GM12878 (cell line): ENCODE measurements around the gene IGF2R. TPM values are rescaled to one million over a fixed set of nuclear protein-coding genes. Genes with fewer than 3 reads are reported as not detected.

Experiments
- BMI1 ChIP-seq: fragments of 450-650 bp; IDR thresholded peaks from 2 replicates; pipeline ENCODE4 v1.6.1; 2016; ENCODE audit warnings: mild to moderate bottlenecking, moderate library complexity, borderline replicate concordance
- CREB1 ChIP-seq: IDR thresholded peaks from 2 replicates; pipeline ENCODE4 v1.6.1; 2012; ENCODE audit warnings: low read depth, mild to moderate bottlenecking, inconsistent platforms
- E2F8 ChIP-seq: fragments of 450-650 bp; IDR thresholded peaks from 2 replicates; pipeline ENCODE4 v1.6.1; 2018; ENCODE audit warnings: mild to moderate bottlenecking, low read depth, moderate library complexity; ENCODE audit not compliant: partially characterized antibody
- IKZF2 ChIP-seq, 2 experiments: fragments of 450-650 bp; IDR thresholded peaks; 2 replicates each; pipeline ENCODE4 v1.6.1; 2017; ENCODE audit warnings: mild to moderate bottlenecking in 2 of 2, moderate library complexity in 2 of 2
- MAX ChIP-seq: IDR thresholded peaks from 2 replicates; pipeline ENCODE4 v1.6.1; 2012; ENCODE audit warnings: low read depth, low read length, improper control_type of control experiment
- MEF2B ChIP-seq: fragments of 450-650 bp; IDR thresholded peaks from 2 replicates; pipeline ENCODE4 v1.6.1; 2018; ENCODE audit warnings: mild to moderate bottlenecking, moderate library complexity; ENCODE audit not compliant: partially characterized antibody, poor library complexity, severe bottlenecking
- PBX3 ChIP-seq: IDR thresholded peaks from 2 replicates; pipeline ENCODE4 v1.6.1; 2011; ENCODE audit warnings: mild to moderate bottlenecking, low read depth, low read length, moderate library complexity; ENCODE audit not compliant: insufficient replicate concordance
- SIN3A ChIP-seq: IDR thresholded peaks from 2 replicates; pipeline ENCODE4 v1.6.1; 2012; ENCODE audit warnings: low read depth, low read length, improper control_type of control experiment
- SMC3 ChIP-seq: IDR thresholded peaks from 2 replicates; pipeline ENCODE4 v1.6.1; 2011; ENCODE audit warnings: low read length, improper control_type of control experiment, borderline replicate concordance
- SRF ChIP-seq, 2 experiments: IDR thresholded peaks; 2 replicates each; pipeline ENCODE4 v1.6.1; 2011; ENCODE audit warnings: low read depth in 2 of 2, low read length in 2 of 2, mild to moderate bottlenecking in 1 of 2, moderate library complexity in 1 of 2
- TCF12 ChIP-seq: IDR thresholded peaks from 2 replicates; pipeline ENCODE4 v1.6.1; 2011; ENCODE audit warnings: low read depth, mild to moderate bottlenecking, low read length
- ZBTB40 ChIP-seq: fragments of 450-650 bp; IDR thresholded peaks from 2 replicates; pipeline ENCODE4 v1.6.1; 2016; ENCODE audit warnings: mild to moderate bottlenecking, moderate library complexity, borderline replicate concordance
- polyA plus RNA-seq, 11 experiments: library from polyadenylated mRNA; depleted of rRNA in 4 of 11; unstranded in 6 of 11; stranded (reverse) in 5 of 11; fragments of >200 nt; fragmentation: Nextera tagmentation in 4 of 11; fragmentation: Illumina TruSeq in 1 of 11; extraction: Ambion mirVana in 4 of 11; extraction: Trizol in 1 of 11; gene quantifications; 1 replicate in 1 of 11; 2 replicates in 10 of 11; pipeline versions ENCODE4 v1.2.1 to v1.2.3, GENCODE V29; 2011 to 2016; ENCODE audit warnings: inconsistent platforms in 2 of 11, missing spikeins in 2 of 11, low read depth in 1 of 11
- total RNA-seq, 4 experiments: library from RNA; depleted of rRNA in 3 of 4; stranded (reverse); fragments of >200 nt in 3 of 4; fragmentation: Illumina TruSeq in 1 of 4; extraction: Trizol in 1 of 4; gene quantifications; 2 replicates each; pipeline versions ENCODE4 v1.2.1 to v1.2.3, GENCODE V29; 2013 to 2021
- TF ChIP-seq, protein P1 (sequence below): fragments of 450-650 bp; formaldehyde crosslinking; IDR thresholded peaks from 2 replicates; pipeline ENCODE4 v1.5.0; 2022; ENCODE audit warnings: mild to moderate bottlenecking, missing genetic modification characterization
- TF ChIP-seq, protein P2 (sequence below): IDR thresholded peaks from 2 replicates; pipeline ENCODE4 v1.6.1; 2011; ENCODE audit warnings: borderline replicate concordance, low read depth, mild to moderate bottlenecking, moderate library complexity, mixed read lengths, low read length; ENCODE audit not compliant: insufficient read depth; ENCODE audit errors: extremely low read length

Gene IGF2R
- total and polyA plus RNA-seq, 10 of the 15 experiments (the other 5 are each of a cell fraction or from before 2014, with no cell fraction given) = 1.00 to 40.1 (median 16.8) TPM

DNA sequence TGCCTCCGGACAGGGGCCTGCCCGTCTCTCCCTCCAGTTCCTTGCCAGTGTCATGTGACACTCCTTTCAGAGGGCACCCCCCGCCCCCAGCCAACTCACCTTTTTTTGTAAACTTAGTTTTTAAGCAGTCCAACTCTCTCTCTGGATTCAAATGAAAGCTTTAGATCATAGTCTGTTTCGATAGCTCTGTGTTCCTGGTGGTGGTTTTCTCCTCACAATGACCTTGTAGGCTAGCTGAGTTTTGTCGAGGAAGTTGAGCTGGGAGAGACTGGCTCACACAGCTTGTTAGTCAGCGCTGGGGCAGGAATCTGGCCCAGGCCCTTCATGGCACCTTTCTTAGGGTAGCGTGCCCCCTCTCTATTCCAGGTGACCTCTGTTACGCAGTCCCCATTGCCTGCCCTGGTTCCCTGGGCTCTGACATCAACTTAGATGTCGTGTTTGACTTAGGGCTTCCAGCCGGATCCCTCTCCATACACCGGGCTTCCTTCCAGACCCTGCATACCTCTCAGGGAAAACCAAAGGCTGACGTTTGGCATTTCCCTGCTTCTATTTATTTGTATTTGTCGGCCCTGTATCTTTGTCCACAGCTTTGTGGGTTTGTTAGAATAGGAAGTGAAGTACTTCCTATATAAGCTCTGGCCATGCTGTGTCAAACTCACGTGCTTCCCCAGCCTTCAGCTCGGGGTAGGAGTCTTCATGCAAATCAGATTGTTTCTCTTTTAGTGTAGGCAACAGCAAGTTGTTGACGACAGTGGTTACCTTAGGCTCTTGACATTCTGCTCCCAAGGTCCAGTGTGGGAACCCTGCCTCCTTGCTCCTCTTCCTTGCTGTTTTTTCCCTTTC is 12.7 kb downstream of the IGF2R start (continued):
- TF ChIP-seq, protein P1, sequence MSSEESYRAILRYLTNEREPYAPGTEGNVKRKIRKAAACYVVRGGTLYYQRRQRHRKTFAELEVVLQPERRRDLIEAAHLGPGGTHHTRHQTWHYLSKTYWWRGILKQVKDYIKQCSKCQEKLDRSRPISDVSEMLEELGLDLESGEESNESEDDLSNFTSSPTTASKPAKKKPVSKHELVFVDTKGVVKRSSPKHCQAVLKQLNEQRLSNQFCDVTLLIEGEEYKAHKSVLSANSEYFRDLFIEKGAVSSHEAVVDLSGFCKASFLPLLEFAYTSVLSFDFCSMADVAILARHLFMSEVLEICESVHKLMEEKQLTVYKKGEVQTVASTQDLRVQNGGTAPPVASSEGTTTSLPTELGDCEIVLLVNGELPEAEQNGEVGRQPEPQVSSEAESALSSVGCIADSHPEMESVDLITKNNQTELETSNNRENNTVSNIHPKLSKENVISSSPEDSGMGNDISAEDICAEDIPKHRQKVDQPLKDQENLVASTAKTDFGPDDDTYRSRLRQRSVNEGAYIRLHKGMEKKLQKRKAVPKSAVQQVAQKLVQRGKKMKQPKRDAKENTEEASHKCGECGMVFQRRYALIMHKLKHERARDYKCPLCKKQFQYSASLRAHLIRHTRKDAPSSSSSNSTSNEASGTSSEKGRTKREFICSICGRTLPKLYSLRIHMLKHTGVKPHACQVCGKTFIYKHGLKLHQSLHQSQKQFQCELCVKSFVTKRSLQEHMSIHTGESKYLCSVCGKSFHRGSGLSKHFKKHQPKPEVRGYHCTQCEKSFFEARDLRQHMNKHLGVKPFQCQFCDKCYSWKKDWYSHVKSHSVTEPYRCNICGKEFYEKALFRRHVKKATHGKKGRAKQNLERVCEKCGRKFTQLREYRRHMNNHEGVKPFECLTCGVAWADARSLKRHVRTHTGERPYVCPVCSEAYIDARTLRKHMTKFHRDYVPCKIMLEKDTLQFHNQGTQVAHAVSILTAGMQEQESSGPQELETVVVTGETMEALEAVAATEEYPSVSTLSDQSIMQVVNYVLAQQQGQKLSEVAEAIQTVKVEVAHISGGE (CRISPR knock-in tag) = no peak
- TF ChIP-seq CREB1 (peak; percentile 63; the same call in 1 of the 2 replicates), TCF12 (no peak), BMI1 (no peak), IKZF2 (IDR thresholded peaks at IDR 0.05) (peak in 1 of 2 experiments; percentile 64; a peak in 2 of 4 replicates), ZBTB40 (no peak), MAX (peak; percentile 84; the same call in 1 of the 2 replicates), E2F8 (no peak), SIN3A (peak; percentile 83; the same call in 1 of the 2 replicates), SMC3 (no peak), MEF2B (no peak), PBX3 (no peak), SRF (IDR thresholded peaks at IDR 0.05; ENCODE audit: low read depth in 2 of 2, low read length in 2 of 2) (no peak)
- TF ChIP-seq, protein P2, sequence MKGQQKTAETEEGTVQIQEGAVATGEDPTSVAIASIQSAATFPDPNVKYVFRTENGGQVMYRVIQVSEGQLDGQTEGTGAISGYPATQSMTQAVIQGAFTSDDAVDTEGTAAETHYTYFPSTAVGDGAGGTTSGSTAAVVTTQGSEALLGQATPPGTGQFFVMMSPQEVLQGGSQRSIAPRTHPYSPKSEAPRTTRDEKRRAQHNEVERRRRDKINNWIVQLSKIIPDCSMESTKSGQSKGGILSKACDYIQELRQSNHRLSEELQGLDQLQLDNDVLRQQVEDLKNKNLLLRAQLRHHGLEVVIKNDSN = peak; percentile 30
